Left renal cortex interstitium (tissue), 4 donors: ENCODE measurements around the gene SH3RF2. TPM values are rescaled to one million over a fixed set of nuclear protein-coding genes. Genes with fewer than 3 reads are reported as not detected.
"Not testable (repeated sequence)": the region's sequence is repeated elsewhere in the genome, so short reads cannot be mapped to it uniquely, and the experiment has no call there.

ENCODE experiments used
- DNase-seq, 4 donors: peaks; one replicate each; pipeline ENCODE4 v3.0.0-alpha.2; 2013; ENCODE audit warnings: low read depth in 4 of 4, low spot score in 2 of 4, missing footprints in 1 of 4
- polyA plus RNA-seq, 4 donors: library from polyadenylated mRNA; unstranded; fragments of 120-200 nt; gene quantifications; one replicate each; pipeline ENCODE4 v1.2.1, GENCODE V29; 2013; ENCODE audit not compliant: insufficient read length in 4 of 4

Gene SH3RF2
- polyA plus RNA-seq, 4 donors, result 3.9 to 7.7 (median 5.4) TPM

DNA sequence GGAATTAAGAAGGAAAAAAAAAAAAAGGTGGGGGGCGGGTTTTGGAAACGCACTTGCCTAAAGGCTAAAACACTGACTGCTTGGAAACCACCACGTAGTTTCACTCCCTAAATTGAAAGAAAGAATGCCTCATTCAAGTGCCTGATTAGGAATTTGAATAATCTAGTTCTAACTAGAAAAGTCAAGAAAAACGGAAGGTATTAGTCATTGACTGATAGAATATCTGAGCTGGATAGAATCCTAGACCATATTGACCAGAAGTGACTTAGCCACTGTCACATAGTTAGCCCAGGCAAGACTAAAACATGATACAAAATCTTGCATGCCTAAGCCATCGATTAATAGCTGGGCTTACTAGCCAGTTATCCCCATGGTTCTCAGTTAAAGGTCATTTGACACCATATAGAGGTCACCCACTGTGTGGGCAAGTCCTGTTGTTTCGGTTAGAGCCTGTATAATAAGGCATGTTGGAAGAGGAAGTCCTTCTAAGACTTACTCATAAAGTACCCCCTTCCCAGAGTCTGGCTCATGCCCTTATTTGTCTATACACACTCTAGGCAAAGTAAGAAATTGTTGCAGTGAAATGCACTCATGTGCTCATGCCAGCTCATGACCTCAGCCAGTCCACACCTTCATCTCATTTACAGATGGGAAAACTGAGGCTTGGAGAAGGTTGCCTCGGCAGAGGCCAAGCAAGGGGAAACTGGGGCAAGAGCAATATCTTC, 40.2 kb downstream of the SH3RF2 start:
- DNase-seq, result no peak

DNA sequence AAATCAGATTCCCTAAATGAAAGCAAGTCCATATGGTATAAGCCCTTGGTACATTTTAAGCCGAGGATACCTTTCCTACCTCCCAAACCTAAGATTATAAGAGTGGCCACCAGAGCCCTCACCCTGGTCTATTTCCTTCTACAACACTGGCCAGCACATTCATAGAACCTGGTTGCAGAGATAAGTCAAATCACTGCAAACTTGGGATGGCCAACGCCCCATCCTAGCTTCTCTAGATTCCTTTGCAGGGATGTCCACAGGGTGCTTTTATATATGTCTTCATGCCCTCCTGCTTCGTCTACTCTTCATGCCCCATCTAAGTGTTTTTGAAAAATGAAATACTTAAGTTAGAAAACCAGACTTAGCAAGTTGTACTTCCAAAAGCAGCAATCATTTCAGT, 41.8 kb downstream of the SH3RF2 start:
- DNase-seq, result no peak

DNA sequence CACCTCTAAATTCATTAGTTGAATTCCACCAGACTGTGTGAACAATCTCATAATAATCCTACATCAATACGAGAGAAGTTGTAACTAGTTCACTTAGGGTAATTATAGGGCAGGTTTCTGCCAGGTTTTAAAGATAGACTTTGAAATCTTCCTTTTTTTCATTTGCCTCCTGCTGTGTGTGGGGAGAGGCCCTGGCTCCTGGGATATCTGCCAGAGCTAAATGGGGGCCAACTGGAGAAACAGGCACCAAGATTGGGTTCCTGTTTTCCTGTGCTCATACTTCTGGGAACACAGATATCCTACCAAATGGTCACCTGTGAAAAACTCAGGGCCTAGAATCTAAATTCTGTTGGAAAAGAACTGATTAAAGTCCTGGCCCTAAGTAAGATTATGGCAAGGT, 42.3 kb downstream of the SH3RF2 start:
- DNase-seq, result no peak

DNA sequence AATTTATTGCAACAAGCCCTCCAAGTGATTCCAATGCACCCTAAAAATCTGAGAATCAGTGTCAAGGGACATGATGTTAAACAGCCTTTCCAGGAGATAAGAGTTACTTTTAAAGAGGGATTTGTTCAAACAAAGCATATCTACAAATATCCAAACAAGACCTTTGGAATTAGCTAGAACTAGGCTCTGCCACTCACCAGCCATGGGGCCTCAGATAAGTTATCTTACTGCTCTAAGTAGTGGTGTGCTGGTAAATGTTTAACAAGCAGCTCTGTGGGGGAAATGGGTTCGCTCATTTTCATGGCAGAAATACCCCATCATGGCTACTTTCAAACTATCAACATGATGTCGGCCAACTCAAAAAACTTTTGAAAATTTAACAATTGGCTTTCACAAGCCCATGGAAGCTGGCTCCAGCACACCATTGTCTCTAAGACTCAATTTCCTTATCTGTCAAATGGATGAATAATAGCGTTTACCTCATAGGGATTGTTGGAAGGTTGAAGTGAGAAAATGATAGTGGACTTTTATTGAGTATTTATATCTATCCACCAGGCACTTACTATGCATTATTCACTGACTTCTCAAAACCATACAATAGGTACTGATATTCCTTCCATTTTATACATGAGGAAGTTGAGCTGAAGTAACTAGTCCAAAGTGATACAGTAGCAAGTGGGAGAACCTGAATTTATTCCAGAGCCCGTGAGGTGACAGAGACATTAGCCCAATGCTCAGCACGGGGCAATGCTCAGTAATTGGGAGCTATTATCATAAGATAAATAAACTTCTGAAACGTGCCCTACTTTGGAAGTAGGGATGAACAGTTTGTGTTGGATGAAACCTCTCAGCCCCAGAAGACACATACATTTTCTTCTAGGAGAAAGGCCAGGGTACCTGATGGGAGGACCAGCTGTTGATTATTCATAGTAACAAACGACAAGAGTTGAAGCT, 43.2 kb downstream of the SH3RF2 start:
- no peak for DNase-seq

DNA sequence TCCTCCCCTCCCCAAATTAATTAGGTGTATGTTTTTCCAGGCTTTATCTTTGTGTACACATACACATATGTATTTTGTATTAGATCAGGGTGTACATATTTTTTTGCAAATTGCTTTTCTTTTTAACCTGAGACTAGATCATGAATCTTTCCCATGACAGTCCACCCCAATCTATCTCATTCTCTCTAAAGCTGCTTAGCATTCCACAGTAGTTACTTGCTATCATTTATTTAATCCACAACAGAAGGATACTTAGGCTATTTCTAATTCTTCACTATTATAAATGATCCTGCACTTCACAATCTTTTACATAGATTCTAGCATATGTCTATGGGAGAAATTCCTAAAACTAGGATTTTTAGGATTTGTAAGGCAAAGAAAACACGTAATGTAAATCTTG, 43.9 kb downstream of the SH3RF2 start:
- no peak for DNase-seq

DNA sequence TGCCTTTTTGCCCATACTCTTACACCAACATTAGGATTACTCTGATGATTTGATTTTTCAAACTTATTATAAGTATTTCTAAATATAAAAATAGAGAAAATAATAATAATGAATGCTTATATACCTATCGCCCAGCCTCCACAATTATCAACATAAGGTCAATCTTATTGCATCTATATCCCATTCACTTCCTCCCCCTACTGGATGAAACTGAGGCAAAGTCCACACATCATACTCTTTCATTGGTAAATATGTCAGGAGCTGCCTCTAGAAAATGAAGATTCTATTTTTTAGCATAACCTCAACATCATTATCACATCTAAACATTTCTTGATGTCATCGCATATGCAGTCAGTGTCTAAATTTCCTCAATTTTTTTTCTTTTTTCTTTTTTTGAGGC, 44.3 kb downstream of the SH3RF2 start:
- DNase-seq, result no peak

DNA sequence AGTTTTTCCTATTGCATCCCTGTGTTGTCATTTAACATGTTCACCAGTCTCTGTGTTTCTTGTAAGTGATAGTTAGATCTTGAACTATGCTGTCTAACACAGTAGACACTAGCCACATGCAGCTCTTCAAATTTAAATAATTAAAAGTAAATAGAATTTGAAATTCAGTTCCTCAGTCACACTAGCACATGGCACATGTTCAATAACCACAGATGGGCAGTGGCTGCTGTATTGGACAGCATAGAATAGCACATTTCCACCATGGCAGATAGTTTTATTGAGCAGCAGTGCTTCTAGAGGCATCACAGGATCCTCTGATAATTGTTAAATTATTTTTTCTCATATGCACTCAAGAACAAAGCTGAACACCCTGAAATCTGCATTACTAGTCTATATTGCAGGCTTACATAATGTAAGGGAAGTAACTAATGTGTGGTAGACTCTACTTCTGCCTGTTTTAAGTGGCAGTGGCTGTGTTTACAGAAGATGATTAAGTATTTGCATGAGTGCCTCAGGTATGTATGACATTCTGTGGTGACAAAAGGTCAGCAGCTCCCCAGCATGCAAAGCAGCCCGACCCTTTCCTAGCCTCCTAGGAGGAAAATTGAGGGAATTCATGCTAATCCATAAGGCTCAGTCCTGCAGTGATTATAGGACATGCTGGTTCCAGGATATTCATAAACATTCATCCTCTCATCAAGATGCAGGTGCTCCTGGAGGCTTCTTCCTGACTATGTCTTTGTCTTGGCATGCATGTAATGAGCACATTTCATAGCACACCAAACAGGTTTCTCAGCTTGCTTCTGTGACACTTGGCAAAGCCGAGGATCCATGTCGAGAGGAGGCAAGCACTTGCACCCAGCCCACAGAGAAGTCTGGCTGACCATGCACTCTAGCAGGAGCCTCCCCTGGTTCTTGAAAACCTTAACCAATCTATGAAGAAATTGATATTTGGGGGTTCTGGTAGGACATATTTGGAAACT, 45.5 kb downstream of the SH3RF2 start:
- DNase-seq, result no peak

DNA sequence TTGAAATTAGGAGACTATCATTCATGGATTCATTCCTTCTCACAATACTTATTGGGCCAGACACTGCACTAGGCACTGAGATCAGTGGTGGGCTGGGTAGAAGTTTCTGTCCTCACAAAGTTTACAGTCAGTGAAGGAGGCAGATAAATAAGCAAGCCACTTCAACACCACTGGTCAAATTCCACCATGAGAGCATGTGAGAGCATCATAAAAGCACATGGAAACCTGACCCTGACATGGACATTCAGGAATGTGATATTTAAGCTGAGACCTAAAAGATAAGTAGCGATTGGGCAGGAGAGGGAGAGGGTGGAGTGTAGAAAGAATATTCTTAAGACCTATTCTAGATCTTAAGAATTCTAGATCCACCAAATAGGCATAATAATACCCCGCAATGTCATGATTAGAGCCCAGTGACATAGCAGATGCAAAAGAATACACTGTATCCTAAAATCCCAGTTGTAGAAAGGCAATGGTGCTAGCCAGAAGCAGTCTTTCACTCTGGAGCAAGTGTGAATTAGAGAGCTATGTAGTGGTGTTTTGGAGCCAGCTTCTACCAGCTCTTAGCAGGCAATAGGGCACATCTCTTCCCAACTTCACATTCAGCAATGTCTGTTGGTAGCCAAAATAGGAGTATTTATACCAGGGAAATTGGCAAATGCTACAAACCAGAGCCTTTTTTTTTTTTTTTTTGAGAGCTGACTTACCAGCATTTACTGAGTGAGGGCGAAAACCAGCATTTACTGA, 46.4 kb downstream of the SH3RF2 start:
- no peak for DNase-seq

DNA sequence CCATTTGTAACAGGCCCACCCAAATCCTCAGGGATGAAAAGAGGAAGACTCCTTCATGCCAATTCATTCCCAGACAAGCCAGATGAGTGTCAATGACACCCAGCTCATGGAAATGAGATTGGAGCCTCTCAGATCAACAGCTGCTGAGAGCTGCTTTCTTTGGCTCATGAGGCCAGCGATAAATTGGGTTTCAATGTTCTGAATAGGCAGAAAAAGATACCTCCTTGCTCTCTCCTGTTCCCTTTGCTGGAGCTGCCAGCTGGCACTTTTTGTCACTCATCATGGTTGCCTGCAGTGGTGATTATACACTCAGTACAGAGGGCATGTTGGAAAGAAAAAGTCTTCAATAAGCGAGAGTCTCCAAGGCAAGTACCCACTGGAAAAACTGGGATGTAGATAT, 47.1 kb downstream of the SH3RF2 start:
- no peak for DNase-seq

DNA sequence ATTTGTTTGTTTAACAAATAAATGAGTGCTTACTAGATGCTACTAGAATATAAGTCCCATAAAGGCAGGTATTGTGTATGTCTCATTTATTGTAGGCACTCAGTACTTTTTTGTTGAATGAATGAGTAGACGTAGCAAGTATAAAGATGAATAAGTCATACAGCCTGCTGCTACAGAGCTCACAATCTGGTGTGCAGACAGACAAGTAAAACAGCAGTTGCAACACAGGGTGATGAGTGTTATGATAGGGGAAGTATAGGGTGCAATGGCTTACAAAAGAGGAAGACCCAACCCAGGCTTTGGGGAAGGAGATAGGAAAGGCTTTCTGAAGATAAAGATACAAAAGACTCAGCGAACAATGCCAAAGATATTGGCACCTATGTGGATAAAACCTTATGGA, 47.7 kb downstream of the SH3RF2 start:
- no peak for DNase-seq

DNA sequence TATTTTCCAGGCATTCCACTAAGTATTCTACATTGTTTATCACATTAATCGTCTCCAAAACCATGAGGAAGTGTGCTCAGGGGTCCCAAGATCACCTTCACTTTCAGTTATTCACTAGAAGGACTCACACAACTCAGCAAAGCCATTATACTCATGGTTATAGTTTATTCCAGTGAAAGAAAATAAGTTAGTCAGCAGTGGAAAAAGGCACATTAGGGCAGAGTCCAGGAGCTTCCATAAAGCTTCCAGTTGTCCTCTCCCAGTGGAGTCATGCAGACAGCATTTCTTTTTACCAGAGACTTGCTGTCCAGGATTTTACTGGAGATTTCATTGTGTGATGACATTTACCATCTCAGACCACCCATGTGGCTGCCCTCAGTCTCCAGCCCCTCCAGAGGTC, 51.5 kb downstream of the SH3RF2 start:
- no peak for DNase-seq

DNA sequence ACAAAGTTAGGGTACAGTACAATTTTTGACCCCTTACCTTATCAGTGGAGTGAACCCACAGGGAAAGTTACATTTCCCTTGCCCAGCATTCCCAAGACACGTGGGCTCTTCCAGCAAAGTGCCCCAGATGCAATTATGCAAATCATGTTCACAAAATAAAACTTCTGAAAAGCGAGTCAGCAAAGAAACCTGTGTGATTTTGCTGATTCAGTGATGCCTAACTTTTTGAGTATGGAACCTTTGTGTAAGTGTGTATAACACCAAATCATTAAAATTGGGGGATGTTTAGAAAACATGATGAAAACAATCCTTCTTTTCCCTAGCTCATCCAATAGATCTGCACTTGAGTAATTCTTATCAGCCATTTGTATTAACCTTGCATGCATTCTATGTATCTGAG, 52.6 kb downstream of the SH3RF2 start:
- no peak for DNase-seq

DNA sequence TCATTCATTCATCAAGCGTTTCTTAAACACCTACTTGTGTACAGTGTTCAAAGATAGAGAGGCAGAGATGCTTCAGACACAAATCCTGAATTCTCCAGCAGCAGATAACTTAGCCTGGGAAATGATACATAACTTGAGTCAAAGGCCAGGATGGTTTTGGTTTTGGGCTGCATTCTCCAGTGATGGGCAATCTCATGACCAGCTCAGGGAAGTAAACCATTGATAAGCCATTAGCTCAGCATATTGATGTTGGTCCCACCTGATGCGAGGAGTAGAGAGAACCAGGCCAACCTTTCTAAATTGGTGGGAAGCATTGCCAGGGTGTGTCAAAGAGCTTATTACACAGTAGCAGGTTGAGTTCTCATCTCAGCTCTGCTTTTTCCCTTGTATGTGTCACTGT, 53.0 kb downstream of the SH3RF2 start:
- DNase-seq, result no peak

DNA sequence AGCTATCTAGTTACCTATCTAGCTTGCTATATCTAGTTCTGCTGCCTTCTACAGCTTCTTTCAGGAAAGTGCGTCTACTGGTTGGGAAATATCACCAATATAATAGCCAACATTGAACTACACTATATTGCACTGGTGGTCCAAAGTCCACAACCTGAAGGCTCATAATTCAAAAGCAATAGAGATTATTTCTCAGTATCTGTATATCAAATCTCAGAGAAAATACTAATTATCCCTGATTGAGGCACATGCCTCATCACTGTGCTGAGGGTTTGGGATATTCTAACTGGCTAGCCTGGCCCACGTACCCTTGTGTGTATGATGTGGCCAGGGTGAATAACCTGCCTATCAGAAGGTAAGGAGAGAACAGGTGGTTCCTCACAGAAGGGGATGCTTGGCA, 53.8 kb downstream of the SH3RF2 start:
- DNase-seq, result no peak

DNA sequence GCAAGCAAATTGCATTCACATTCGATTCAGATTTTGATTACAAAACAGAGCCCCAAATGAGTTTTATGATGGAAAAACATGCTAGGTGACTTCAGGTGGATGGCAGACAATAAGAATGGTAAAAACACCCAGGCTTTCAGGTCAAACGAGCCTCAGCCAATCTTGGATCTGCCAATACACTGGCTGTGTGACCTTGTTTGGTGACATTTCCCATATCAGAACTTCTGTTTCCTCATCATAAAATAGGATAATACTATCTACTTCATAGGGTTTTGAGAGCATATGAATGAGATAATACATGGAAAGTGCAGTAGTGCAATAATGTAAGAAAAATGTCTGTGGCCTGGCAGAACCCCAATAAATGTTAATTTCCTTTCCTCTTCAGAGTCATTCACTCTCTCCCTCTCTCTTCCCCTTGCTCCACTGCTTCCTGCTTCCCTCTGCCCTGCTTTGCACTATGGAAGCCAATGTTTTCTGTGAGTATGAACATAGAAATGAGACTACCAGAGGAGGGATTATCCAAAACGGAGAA, 54.7 kb downstream of the SH3RF2 start:
- no peak for DNase-seq

DNA sequence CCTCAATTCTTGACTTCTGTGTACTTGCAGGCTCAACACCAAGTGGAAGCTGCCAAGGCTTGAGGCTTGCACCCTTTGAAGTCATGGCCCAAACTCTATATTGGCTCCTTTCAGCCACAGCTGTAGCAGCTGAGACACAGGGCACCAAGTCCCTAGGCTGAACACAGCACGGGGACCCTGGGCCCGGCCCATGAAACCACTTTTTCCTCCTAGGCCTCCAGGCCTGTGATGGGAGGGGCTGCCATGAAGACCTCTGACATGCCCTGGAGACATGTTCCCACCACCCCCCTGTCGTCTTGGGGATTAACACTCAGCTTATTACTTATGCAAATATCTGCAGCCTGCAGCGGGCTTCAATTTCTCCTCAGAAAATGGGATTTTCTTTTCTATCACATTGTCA, 57.2 kb downstream of the SH3RF2 start:
- not testable (repeated sequence) for DNase-seq

DNA sequence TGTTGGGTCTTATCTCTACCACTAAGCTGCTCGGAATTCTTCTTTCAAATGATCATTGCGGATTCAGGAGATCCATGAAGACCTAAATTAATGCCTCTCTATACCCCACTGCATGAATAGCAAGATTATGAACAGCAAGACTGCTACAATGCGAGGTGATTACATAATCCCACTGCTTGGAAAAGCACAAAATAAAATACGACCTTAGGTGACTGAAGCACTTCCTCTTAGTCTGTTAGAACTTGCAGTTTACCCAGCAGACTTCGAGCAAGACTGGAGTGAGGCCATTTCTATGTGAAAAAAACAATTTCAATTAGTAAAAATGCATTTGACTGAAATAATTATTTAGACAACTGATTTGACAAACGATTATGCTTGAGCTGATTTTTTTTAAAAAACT, 59.8 kb downstream of the SH3RF2 start:
- DNase-seq, result no peak

DNA sequence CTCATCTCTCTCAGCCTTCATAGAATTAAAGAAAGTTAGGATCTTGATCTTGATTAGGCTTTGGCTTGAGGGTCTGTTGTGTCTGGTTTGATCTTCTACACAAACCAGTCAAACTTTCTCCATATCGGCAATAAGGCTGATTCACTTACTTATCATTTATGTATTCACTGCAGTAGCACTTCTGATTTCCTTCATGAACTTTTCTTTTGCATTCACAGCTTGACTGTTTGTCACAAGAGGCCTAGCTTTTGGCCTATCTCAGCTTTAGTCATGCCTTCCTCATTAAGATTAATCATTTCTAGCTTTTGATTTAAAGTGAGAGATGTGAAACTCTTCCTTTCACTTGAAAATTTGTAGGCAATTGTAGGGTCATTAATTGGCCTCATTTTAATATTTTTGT, 62.8 kb downstream of the SH3RF2 start:
- no peak for DNase-seq

DNA sequence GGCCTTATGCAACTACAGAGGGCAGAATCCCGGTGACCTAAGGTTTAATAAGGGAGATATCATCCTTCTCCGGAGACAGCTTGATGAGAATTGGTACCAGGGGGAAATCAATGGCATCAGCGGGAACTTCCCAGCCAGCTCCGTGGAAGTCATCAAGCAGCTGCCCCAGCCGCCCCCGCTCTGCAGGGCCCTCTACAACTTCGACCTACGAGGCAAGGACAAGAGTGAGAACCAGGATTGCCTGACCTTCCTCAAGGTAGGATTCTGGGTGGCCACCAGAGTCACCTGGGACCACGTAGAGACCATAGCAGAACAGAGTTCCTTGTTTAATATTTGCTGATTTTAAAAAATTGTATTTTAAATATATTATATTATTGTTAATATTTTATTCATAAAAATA, 63.7 kb downstream of the SH3RF2 start:
- DNase-seq, result no peak
